ENCODE data around the gene TNFSF4.

The TNFSF4 gene

DNA sequence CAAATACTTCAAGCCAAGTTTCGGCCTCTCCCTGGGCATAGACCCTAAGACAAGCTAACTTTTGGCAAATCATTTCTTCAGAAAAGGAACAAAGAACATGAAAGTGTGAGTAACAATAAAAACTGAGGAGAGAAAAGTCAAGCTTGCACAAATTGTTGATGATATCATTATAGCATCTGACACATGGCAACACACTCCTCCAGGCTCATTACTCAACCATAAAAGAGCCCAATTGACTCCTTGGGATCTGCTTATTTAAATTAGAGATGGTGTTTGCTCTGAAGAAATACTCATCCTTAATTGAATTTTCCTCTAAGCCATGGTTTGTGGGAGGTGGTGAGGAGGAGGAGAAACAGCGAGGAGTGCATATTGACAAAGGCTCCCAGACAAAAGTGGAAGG is 54.5 kb downstream of the TNFSF4 start:
- peaks cover 15% of the 10 kb centered on the region for H3K9me3 ChIP-seq (ENCODE audit: severe bottlenecking)
- peaks cover 38% of the 10 kb centered on the region for H3K27me3 ChIP-seq (ENCODE audit: insufficient read depth, low read depth, severe bottlenecking)
- no peak for TF ChIP-seq CTCF (IDR thresholded peaks at IDR 0.05; ENCODE audit: low read depth, low read length)
- DNase-seq, result no peak
- no peaks in the 10 kb centered on the region for H3K36me3 ChIP-seq
- no peak overlapping the region for H3K4me3 ChIP-seq (ENCODE audit: low read depth, low read length)
- no peak overlapping the region for H3K27ac ChIP-seq

DNA sequence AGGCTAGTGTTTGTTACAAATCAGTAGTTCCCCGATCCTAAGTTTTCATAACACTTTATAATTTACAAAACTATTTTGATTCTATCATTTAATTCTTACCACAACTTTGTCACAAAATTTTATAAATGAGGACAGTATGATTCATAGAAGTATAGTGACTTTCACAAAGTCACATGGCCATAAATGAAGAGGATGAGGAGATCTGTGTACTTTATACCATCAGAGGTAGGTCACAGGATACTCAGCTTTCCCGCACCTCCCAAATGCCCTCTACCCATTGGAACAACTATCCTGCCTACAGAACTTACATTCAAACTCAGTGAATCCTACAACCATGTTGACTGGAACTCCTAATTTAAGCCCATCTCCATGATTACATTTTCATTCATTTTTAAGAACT is 56.3 kb downstream of the TNFSF4 start:
- Histone ChIP-seq H3K27me3 (ENCODE audit: insufficient read depth, low read depth, severe bottlenecking) (peaks cover 44% of the 10 kb centered on the region), H3K4me3 (ENCODE audit: low read depth, low read length) (no peak overlapping the region), H3K36me3 (no peaks in the 10 kb centered on the region), H3K9me3 (ENCODE audit: severe bottlenecking) (peaks cover 15% of the 10 kb centered on the region), H3K27ac (no peak overlapping the region)
- TF ChIP-seq CTCF (IDR thresholded peaks at IDR 0.05; ENCODE audit: low read depth, low read length), result no peak
- no peak for DNase-seq

GRCh38 chr1:173149887-173150286 is 57.2 kb downstream of the TNFSF4 start:
- H3K27ac ChIP-seq, result no peak overlapping the region
- no peak for DNase-seq
- peaks cover 15% of the 10 kb centered on the region for H3K9me3 ChIP-seq (ENCODE audit: severe bottlenecking)
- H3K27me3 ChIP-seq (ENCODE audit: insufficient read depth, low read depth, severe bottlenecking), result peaks cover 50% of the 10 kb centered on the region
- H3K36me3 ChIP-seq, result no peaks in the 10 kb centered on the region
- no peak overlapping the region for H3K4me3 ChIP-seq (ENCODE audit: low read depth, low read length)
- no peak for TF ChIP-seq CTCF (IDR thresholded peaks at IDR 0.05; ENCODE audit: low read depth, low read length)

- Histone ChIP-seq H3K36me3 (no peaks in the 10 kb centered on the region), H3K27ac (no peak overlapping the region), H3K9me3 (ENCODE audit: severe bottlenecking) (peaks cover 5% of the 10 kb centered on the region), H3K4me3 (ENCODE audit: low read depth, low read length) (no peak overlapping the region), H3K27me3 (ENCODE audit: insufficient read depth, low read depth, severe bottlenecking) (peaks cover 51% of the 10 kb centered on the region)
- no peak for TF ChIP-seq CTCF (IDR thresholded peaks at IDR 0.05; ENCODE audit: low read depth, low read length)
- DNase-seq, result no peak
Observed at GRCh38 chr1:173148971-173149370, 58.2 kb downstream of the TNFSF4 start.

- TF ChIP-seq CTCF (IDR thresholded peaks at IDR 0.05; ENCODE audit: low read depth, low read length), result no peak
- Histone ChIP-seq H3K36me3 (no peaks in the 10 kb centered on the region), H3K9me3 (ENCODE audit: severe bottlenecking) (peaks cover 1% of the 10 kb centered on the region), H3K4me3 (ENCODE audit: low read depth, low read length) (no peak overlapping the region), H3K27ac (no peak overlapping the region), H3K27me3 (ENCODE audit: insufficient read depth, low read depth, severe bottlenecking) (peaks cover 49% of the 10 kb centered on the region)
- no peak for DNase-seq
Observed at GRCh38 chr1:173148545-173148944, 58.6 kb downstream of the TNFSF4 start.

DNA sequence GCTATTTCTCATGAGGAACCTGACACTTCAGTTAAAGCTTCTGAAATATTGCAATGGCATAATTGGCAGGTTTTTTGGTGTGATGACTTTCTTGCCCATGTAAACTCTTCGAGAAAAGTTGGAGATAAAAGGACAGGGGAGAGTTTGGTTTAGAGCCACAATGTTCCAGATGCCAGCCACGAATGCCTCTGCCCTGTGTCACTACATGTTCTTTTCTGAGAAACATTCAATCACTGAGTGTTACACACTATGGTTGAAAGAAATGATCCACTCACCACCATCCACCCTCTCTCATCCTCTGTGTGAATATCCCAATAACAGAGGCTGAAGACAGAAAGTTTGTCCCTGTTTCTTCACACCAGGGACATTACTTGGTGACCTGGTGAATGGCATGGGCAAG is 66.4 kb downstream of the TNFSF4 start:
- TF ChIP-seq CTCF (IDR thresholded peaks at IDR 0.05; ENCODE audit: low read depth, low read length), result no peak
- Histone ChIP-seq H3K27ac (no peak overlapping the region), H3K36me3 (no peaks in the 10 kb centered on the region), H3K27me3 (ENCODE audit: insufficient read depth, low read depth, severe bottlenecking) (peaks cover 36% of the 10 kb centered on the region), H3K4me3 (ENCODE audit: low read depth, low read length) (no peak overlapping the region), H3K9me3 (ENCODE audit: severe bottlenecking) (no peaks in the 10 kb centered on the region)
- DNase-seq, result no peak

Data from WERI-Rb-1 (cell line).